HepG2 (cell line): ENCODE measurements around the gene ANKLE1. TPM values are rescaled to one million over a fixed set of nuclear protein-coding genes. Genes with fewer than 3 reads are reported as not detected.

Experiments
- AKAP8 ChIP-seq: sonication (generic); formaldehyde crosslinking; IDR thresholded peaks from 2 replicates; pipeline ENCODE4 v1.5.1; 2020; ENCODE audit warnings: mild to moderate bottlenecking, missing genetic modification reagents
- ARID3A ChIP-seq: IDR thresholded peaks from 2 replicates; pipeline ENCODE4 v1.6.1; 2012; ENCODE audit warnings: low read depth, low read length, improper control_type of control experiment
- E2F5 ChIP-seq: sonication (generic); formaldehyde crosslinking; conservative IDR thresholded peaks from 2 replicates; pipeline ENCODE4 v1.4.0; 2020; ENCODE audit warnings: missing genetic modification reagents
- MEF2D ChIP-seq: sonication (generic); formaldehyde crosslinking; IDR thresholded peaks from 2 replicates; pipeline ENCODE4 v1.5.1; 2020; ENCODE audit warnings: mild to moderate bottlenecking, missing genetic modification reagents
- NCOA2 ChIP-seq: sonication (generic); formaldehyde crosslinking; IDR thresholded peaks from 2 replicates; pipeline ENCODE4 v1.8.0; 2022; ENCODE audit warnings: inconsistent platforms
- REST ChIP-seq, 2 experiments: IDR thresholded peaks; 2 replicates each; pipeline ENCODE4 v1.6.1; 2011 to 2012; ENCODE audit warnings: low read length in 2 of 2, borderline replicate concordance in 1 of 2, low read depth in 1 of 2, mild to moderate bottlenecking in 1 of 2, moderate library complexity in 1 of 2
- SNRNP70 ChIP-seq: fragments of 200-400 bp; formaldehyde crosslinking; IDR thresholded peaks from 2 replicates; pipeline ENCODE4 v1.6.1; 2017; ENCODE audit warnings: mild to moderate bottlenecking, low read depth, low read length, moderate library complexity
- ZHX2 ChIP-seq, 2 experiments: sonication (generic) in 1 of 2; formaldehyde crosslinking in 1 of 2; IDR thresholded peaks; 2 replicates each; pipeline versions ENCODE4 v1.6.1 to v1.9.0; 2014 to 2022; ENCODE audit warnings: antibody characterized with exemption in 1 of 2, borderline replicate concordance in 1 of 2, inconsistent platforms in 1 of 2, low read depth in 1 of 2, missing genetic modification reagents in 1 of 2
- ZNF275 ChIP-seq: sonication (generic); formaldehyde crosslinking; IDR thresholded peaks from 2 replicates; pipeline ENCODE4 v1.8.0; 2022; ENCODE audit warnings: missing genetic modification reagents, mild to moderate bottlenecking, inconsistent platforms, borderline replicate concordance
- ZNF780A ChIP-seq: sonication (generic); formaldehyde crosslinking; IDR thresholded peaks from 2 replicates; pipeline ENCODE4 v1.8.0; 2022; ENCODE audit warnings: mild to moderate bottlenecking, missing genetic modification reagents, moderate library complexity
- polyA plus RNA-seq, 8 experiments: library from polyadenylated mRNA; depleted of rRNA in 3 of 8; stranded (reverse) in 7 of 8; unstranded in 1 of 8; fragments of >200 nt; fragmentation: Illumina TruSeq in 4 of 8; extraction: Trizol in 4 of 8; gene quantifications; 2 replicates each; pipeline versions ENCODE4 v1.2.1 to v1.2.3, GENCODE V29; 2011 to 2016; ENCODE audit warnings: low read depth in 4 of 8, missing spikeins in 1 of 8, mixed read lengths in 1 of 8; ENCODE audit not compliant: insufficient read depth in 1 of 8
- total RNA-seq, 5 experiments: library from RNA; depleted of rRNA; stranded (reverse); fragments of >200 nt; fragmentation: Illumina TruSeq; extraction: Trizol; gene quantifications; 2 replicates each; pipeline ENCODE4 v1.2.3, GENCODE V29; 2016; ENCODE audit warnings: low read depth in 1 of 5

ANKLE1 gene
- total and polyA plus RNA-seq, 2 of the 13 experiments (the other 11 are each of a cell fraction or from before 2014, with no cell fraction given) = 0.69 to 1.5 TPM

GRCh38 chr19:17305517-17306284 is 24.0 kb downstream of the ANKLE1 start, which contains the start of gene MRPL34 (continued):
- TF ChIP-seq ZNF275 (CRISPR knock-in tag) (no peak), AKAP8 (CRISPR knock-in tag) (peak; percentile 43; the same call in 1 of the 2 replicates), REST (IDR thresholded peaks at IDR 0.05; ENCODE audit: borderline replicate concordance in 1 of 2, low read depth in 1 of 2, low read length in 2 of 2) (no peak), ZHX2 (IDR thresholded peaks at IDR 0.05; ENCODE audit: low read depth) (0 out of 2 replicates have a peak, but pooled peaks have one; percentile 15), ZHX2 (CRISPR knock-in tag; IDR thresholded peaks at IDR 0.05; ENCODE audit: borderline replicate concordance) (no peak; the same call in 1 of the 2 replicates), NCOA2 (peak; percentile 53; the same call in 1 of the 2 replicates), ARID3A (no peak), E2F5 (peak; percentile 43; the same call in 1 of the 2 replicates), ZNF780A (CRISPR knock-in tag) (no peak), SNRNP70 (no peak), MEF2D (CRISPR knock-in tag) (no peak; the same call in 1 of the 2 replicates)
